Stimulated activated CD4-positive, alpha-beta T cell treated with anti-CD3 and anti-CD28 coated beads, Interleukin-1b, Interleukin-23, amount 100 ng/mL, for 24 hours (primary cell): Measurements from ENCODE around the gene TEX50.
"Not testable (repeated sequence)": the region's sequence is repeated elsewhere in the genome, so short reads cannot be mapped to it uniquely, and the experiment has no call there.

Experiments
- DNase-seq, 4 experiments: peaks; one replicate each; pipeline ENCODE4 v3.0.0-alpha.2; 2020; ENCODE audit warnings: low read depth in 4 of 4, low spot score in 1 of 4

TEX50 gene, protein sequence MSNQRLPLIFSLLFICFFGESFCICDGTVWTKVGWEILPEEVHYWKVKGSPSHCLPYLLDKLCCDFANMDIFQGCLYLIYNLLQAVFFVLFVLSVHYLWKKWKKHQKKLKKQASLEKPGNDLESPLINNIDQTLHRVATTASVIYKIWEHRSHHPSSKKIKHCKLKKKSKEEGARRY

GRCh38 chr1:173635116-173635515, at the start of gene TEX50:
Gene TEX50 (plus strand): TSS chr1:173635338. CDS start chr1:173635522, 184 bp downstream.
- DNase-seq = no peak

DNA sequence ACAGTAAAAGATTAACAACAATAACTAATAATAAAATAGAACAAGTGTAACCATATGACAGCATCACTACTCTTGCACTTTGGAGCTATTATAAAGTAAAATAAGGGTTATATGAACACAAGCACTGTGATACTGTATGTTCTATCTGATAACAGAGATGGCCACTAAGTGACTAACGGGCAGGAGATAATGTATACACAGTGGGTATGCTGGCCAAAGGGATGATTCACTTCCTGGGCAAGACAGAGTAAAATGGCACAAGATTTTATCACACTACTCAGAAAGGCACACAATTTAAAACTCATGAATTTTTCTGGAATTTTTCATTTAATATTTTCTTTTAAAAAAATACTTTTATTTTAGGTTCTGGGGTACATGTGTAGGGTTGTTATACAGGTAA, 44.6 kb upstream of the TEX50 start:
- DNase-seq = no peak

DNA sequence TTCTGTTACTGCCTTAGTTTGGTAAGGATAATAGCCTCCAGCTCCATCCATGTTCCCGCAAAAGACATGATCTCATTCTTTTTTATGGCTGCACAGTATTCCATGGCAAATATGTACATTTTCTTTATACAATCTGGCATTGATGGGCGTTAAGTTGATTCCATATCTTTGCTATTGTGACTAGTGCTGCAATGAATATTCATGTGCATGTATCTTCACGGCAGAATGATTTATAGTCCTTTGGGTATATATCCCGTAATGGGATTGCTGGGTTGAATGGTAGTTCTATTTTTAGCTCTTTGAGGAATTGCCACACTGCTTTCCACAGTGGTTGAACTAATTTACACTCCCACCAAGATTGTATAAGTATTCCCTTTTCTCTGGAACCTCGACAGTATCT, 44.0 kb upstream of the TEX50 start:
- not testable (repeated sequence) for DNase-seq

DNA sequence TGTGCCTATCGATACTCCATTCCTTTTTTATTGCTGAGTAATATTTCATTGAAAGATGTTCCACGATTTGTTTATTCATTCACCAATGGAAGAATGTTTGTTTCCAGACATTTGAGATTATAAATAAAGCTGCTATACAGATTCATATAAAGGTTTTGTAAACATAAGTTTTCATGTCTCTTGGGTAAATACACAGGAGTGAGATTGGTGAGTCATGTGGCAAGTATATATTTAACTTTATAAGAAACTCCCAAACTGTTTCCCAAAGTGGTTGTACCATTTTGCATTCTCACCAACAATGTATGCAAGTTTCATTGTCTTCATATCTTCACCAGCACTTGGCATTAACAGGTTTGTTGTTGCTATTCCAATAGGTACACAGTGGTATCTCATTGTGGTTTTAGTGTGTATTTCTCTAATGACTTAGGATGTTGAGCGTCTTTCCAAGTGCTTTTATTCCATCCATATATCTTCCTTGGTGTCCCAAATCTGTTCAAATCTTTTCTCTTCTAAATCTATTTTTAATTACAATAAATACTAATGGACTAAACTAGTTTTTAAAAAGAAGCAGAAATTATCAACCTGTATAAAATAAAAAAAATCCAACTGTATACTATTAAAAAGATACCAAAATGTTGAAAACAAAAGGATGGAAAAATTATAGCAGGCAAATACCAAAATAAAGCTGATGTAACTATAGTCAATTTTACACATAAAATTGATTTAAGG, 38.9 kb upstream of the TEX50 start:
- no peak for DNase-seq

DNA sequence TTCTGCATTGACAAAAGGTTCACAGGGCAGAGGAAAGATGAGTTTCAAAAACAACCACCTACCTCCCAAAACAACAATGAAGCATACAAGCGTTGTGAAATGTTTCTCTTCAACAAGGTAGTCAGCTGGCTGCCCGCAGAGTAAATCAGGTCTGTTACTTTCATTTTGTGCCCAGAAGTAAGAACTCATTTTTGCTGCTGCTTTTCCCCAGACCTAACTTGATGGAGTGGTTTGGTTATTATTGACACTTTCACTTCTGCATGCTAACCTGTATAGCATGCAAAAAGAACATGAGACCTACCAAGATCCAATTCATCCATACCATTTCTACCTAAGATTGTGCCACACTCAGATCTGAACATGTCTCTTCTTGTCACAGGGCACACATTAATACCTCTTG, 33.5 kb upstream of the TEX50 start:
- no peak for DNase-seq

DNA sequence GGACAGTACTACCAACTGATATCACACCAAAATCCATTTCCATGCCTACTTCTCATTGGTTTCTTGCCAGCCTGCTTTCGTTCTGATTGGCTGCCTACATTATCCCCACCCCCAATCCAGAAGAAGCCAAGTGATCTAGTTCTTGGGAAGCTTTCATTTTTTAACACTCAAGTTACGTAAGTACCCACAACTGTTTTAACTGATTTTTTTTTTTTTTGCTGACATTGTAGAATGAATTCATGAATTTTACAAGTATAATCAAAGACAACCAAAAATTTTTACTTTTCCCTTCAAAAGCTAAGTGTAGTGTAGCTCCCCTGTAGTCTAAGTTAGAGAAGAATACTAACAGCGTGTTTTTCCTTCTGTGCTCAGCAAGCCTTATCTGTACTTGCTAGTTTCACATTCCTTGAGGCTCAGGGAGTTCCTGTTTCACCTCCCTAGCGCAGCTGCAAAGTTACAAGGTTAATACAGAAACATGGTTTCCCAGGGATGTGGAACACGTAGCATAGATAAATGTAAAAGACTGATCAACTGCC, 32.0 kb upstream of the TEX50 start, which contains the start of gene SLC9C2:
SLC9C2 (minus strand) TSS at position 17 of the 536 bp plus-strand sequence. CDS start 1,296 bp downstream, outside the sequence.
- no peak for DNase-seq

DNA sequence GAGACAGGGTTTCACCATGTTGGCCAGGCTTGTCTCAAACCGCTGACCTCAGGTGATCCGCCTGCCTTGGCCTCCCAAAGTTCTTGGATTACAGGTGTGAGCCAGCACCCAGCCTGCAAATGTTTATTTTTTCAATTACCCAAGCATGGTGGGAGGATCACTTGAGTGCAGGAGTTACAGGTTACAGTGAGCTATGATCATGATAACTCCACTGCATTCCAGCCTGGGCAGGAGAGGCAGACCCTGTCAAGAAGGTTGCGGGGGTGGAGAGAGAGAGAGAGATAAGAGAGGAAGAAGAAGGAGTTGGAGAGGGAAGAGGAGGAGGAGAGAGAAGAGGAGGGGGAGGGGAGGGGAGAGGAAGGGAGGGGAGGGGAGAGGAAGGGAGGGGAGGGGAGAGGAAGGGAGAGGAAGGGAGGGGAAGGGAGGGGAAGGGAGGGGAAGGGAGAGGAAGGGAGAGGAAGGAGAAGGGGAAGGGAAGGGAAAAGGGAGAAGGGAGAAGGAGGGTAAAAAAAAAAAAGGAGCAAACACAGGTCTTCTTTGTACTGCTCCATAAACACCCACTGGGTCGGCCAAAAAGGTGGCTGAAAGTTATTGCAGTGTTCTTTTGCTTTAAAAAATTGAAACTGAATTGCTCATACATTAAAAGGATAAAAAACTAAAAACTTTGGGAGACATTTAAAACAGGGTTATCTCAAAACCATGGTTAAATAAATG, 26.5 kb upstream of the TEX50 start:
- DNase-seq = no peak

DNA sequence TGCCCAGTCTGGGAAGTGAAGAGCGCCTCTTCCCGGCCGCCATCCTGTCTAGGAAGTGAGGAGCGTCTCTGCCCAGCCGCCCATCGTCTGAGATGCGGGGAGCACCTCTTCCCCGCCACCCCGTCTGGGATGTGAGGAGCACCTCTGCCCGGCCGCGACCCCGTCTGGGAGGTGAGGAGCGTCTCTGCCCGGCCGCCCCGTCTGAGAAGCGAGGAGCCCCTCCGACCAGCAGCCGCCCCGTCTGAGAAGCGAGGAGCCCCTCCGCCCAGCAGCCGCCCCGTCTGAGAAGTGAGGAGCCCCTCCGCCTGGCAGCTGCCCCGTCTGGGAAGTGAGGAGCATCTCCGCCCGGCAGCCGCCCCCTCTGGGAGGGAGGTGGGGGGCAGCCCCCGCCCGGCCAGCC, 22.1 kb upstream of the TEX50 start:
- not testable (repeated sequence) for DNase-seq

DNA sequence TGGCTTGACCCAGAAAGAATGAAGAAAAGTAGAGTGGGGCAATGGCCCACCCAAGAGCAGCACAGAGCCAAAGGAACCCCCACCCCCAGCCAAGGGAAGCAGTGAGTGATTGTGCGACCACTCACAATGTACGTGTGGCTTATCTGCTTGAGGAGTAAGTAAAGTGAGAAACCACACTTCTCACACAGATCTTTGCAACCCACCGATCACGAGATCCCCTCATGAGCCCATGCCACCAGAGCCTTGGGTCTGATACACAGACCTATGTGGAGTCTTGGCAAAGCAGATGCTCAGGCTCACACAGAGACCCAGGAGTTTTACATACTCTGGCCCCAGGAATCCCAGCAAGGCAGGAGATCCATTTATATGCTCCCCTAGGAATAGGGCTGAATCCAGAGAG, 18.3 kb upstream of the TEX50 start:
- DNase-seq = no peak

DNA sequence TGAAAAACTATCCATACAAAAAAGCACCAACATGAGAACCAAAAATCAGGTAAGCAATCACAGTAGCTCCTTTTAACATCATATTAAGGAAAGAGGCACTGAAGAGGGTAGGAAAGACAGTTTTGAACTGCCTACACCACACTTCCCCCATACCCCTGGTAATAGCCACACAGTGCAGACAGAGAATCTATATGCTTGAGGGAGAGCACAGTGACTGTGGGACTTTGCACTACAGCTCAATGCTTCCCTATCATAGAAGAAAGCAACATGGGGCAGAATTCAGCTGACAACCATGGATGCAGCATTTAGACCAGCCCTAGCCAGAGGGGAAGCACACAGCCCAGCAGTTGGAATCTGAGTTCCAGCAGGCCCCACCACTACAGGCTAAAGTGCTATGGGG, 7.9 kb upstream of the TEX50 start:
- no peak for DNase-seq

DNA sequence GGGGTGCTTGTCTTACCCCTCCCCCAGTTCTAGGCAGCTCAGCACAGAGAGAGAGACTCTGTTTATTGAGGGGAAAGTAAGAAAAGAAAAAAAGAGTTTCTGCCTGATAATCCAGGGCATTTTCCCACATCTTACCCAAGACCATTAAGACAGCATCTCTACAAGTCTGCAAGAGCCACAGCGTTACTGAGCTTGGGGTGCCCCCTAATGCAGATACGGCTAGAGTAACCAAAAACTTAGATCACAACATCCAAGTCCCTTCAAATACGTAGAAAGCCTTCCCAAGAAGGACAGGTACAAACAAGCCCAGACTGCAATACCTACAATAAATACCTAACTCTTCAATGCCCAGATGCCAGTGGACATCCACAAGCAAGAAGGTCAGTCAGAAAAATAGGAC, 6.2 kb upstream of the TEX50 start:
- no peak for DNase-seq

DNA sequence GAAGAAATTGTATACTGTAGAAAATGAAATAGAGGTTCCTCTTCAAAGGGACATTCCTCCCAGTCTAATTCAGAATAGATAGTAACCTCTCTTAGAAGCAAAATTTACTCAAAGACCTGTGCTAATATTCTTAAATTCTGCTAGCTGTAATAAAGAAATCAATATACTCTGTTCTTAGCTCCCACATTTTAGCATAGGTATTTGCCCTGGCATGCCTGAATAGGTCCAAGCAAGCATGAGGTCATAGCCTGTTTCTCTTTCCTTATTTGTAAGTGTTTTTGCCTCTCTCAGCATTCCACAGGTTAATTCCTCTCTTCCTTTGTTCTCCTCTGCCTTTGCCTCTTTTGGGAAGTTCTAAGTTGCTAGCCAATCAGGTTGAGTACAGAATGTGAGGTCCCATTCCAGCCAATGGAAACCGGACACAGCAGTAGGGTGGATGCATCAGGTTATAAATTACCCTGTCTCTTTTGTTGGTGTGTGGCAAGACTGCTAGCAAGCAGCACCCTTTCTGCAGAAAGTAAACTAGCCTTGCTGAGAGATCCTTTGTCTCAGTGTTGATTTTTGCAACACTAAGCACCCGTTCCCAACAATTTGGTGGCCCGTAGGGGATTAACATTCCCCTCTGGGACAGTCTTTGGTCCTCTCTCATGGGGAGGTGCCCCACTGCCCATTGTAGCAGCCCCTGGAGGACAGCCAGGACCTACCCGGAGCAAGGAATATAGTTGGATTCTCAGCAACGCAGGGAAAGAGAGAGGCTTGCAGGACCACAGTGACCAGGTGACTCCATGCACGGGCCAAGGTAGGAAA, 2.3 kb downstream of the TEX50 start:
- DNase-seq = not testable (repeated sequence)

DNA sequence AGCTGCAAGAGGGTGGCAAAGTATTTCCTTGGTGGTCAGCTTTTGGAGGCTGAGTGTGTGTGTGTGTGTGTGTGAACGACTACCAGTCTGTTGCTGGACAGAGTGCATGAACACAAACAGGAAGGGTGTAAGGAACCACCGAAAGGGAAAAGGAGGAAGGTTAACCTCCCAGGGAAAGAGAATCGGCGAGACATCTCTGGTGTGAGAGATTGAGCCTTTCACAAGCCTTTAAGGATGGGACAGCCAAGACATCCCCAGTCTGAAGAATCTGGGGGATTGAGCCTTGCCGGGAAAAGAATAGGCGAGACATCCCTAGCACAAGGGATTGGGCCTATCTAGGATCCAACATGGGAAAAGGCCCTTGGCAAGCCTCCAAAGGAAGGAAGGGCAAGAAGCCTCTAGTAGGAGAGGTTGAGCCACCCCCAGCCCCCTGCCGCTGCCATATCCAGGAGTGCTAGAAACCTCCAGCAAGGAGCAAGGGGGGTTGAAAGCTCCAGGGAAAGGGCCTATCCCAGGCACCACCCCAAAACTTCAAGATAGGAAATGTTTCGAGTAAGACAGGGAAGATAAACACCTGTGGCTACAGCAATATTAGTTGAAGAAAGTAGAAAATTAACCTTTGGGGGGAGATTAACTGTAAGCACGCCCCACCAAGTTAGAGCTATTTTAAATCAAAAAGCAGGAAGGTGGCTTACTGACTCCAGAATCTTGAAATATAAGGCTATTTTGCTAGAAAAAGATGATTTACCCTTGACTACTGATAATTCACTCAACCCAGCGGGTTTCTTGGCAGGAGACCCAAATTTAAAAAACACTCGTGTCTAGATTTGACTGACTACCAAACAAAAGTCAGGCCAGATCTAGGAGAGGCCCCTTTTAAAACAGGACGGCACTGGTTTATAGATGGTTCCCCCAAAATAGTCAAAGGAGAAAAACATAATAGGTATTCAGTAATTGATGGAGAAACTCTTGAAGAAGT, 3.2 kb downstream of the TEX50 start:
- no peak for DNase-seq

- no peak for DNase-seq
These were observed 4.0 kb downstream of the TEX50 start for GRCh38 chr1:173639102-173639501.

- not testable (repeated sequence) for DNase-seq
These were observed 7.5 kb downstream of the TEX50 start for GRCh38 chr1:173642450-173643139.

DNA sequence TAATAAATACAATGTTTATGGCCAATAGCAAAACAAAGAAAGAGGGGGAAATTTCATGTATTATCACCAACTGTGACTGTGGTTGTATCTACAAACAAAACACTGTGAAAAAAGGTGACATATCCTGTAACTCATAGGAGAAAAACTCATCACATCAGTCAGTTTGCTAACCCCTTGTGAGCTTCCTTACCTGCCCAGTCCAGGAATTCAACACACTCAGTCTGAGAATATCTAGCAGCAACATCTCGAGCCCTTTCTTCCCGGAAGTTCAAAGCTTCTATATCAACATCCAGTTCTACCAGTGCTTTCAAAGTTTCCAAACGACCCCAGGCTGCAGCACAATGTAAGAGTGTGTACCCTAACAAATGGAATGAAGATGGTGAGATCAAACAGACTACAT, 11.5 kb downstream of the TEX50 start:
- DNase-seq = no peak

GRCh38 chr1:173648880-173649605, 13.9 kb downstream of the TEX50 start:
- no peak for DNase-seq

DNA sequence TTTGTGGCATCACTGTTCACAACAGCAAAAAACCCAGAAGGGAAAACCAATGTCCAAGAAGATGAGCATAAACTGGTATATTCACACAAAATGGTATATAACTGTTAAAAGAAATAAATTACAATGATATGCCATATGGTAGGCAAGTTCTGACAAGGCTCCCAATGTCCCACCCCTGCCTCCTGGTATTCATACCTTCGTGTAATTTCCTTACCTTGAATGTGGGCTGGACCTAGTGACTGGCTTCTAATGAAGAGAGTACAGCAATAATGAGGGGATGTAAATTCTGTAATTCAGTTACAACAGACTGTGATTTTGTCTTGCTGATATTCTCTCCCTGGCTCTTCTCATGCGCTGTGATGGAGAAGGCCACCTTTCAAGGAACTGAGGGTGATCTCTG, 25.2 kb downstream of the TEX50 start:
- DNase-seq = no peak

DNA sequence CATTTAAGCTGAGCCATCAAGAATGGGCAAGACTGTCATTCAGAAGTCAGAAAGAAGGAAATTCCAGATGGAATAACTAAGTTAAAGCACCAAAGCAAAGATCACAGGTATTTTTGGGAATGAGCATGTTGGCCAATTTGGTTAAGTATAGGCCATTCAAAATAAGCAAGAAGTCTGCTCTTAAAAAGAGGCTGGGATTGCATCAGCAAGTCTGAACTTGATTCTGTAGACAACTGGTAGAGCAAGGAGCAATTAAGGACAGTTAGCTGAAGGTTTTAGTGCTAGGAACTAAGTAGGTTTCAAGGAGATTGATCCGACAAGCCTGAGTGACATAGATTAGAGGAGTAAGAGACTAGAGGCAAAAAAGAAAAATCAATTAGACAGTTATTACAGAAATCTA, 26.1 kb downstream of the TEX50 start:
- DNase-seq = no peak
